HG02970 (cell line): ENCODE measurements around the gene SLC17A7.

Source experiments
- ATAC-seq: cut with Tn5 transposase; IDR thresholded peaks from one replicate; pipeline ENCODE4 v1.9.1; 2021; ENCODE audit warnings: mild to moderate bottlenecking, moderate library complexity, moderate number of reproducible peaks; ENCODE audit not compliant: unreplicated experiment, low FRiP score

Gene SLC17A7

GRCh38 chr19:49430678-49431329, 10.5 kb downstream of the SLC17A7 start:
- ATAC-seq, result no peak

- no peak for ATAC-seq
Measured at GRCh38 chr19:49430172-49430677, 11.1 kb downstream of the SLC17A7 start.

- no peak for ATAC-seq
Measured at GRCh38 chr19:49428547-49429451, 12.5 kb downstream of the SLC17A7 start.

- no peak for ATAC-seq
Measured at GRCh38 chr19:49427855-49428546, 13.3 kb downstream of the SLC17A7 start.

- ATAC-seq, result no peak
Measured at GRCh38 chr19:49427339-49427738, 14.0 kb downstream of the SLC17A7 start.

GRCh38 chr19:49425922-49426592, 15.3 kb downstream of the SLC17A7 start:
- no peak for ATAC-seq

- ATAC-seq, result no peak
Measured at GRCh38 chr19:49425178-49425577, 16.1 kb downstream of the SLC17A7 start, which contains the start of gene GFY. GFY (plus strand) TSS chr19:49425388; CDS start chr19:49426431, 1,043 bp downstream.

- ATAC-seq, result no peak
Measured at GRCh38 chr19:49423985-49424303, 17.4 kb downstream of the SLC17A7 start.

GRCh38 chr19:49423071-49423984, 18.0 kb downstream of the SLC17A7 start, which contains the start of gene PTH2:
PTH2 (minus strand) TSS chr19:49423441; CDS start chr19:49423339, 102 bp downstream.
- ATAC-seq, result no peak

- ATAC-seq, result no peak
Measured at GRCh38 chr19:49422407-49423070, 18.8 kb downstream of the SLC17A7 start.

GRCh38 chr19:49421878-49422202, 19.5 kb downstream of the SLC17A7 start:
- ATAC-seq, result no peak

GRCh38 chr19:49421039-49421877, 20.1 kb downstream of the SLC17A7 start:
- no peak for ATAC-seq

- ATAC-seq, result no peak
Measured at GRCh38 chr19:49420227-49420626, 21.1 kb downstream of the SLC17A7 start.

GRCh38 chr19:49419173-49419572, 22.2 kb downstream of the SLC17A7 start:
- no peak for ATAC-seq

- ATAC-seq, result no peak
Measured at GRCh38 chr19:49418511-49418910, 22.8 kb downstream of the SLC17A7 start.

- ATAC-seq, result no peak
Measured at GRCh38 chr19:49417088-49417487, 24.2 kb downstream of the SLC17A7 start.

- no peak for ATAC-seq
Measured at GRCh38 chr19:49415810-49416200, 25.5 kb downstream of the SLC17A7 start.
